ENCODE data around the gene ITGA7.

GRCh38 chr12:55663391-55663790 lies 44.3 kb downstream of the ITGA7 start:
- TF ChIP-seq CTCF (IDR thresholded peaks at IDR 0.05) (no peak), ZFX (IDR thresholded peaks at IDR 0.05; ENCODE audit: borderline replicate concordance) (no peak)
